Panc1 (cell line): ENCODE data around the gene KRT27. TPM values are rescaled to one million over a fixed set of nuclear protein-coding genes. Genes with fewer than 3 reads are reported as not detected.

Experiments
- ATAC-seq: fragments of 200-7000 bp; cut with Tn5 transposase; 2 replicates; pipeline ENCODE4 v1.9.1; 2020; ENCODE audit warnings: mild to moderate bottlenecking, moderate library complexity
- BruUV-seq: library from RNA; stranded (reverse); fragments of 400-500 nt; replicated peaks from 2 replicates; lab custom pipeline; 2021; lab: Mats Ljungman, UMichigan
- CTCF ChIA-PET: fragments of 300-600 bp; sonication (Branson Sonifier 250); formaldehyde crosslinking; loops from one replicate; lab custom pipeline; 2022; ENCODE audit warnings: antibody characterized with exemption; lab: Charles Lee
- POLR2A ChIA-PET: fragments of 300-600 bp; sonication (Branson Sonifier 250); formaldehyde crosslinking; loops from one replicate; lab custom pipeline; 2022; ENCODE audit warnings: antibody characterized with exemption; lab: Charles Lee
- DNase-seq: peaks from one replicate; pipeline ENCODE4 v3.0.0-alpha.2; 2010; ENCODE audit warnings: low read depth, low spot score
- H3K27ac ChIP-seq: 2 replicates; pipeline ENCODE4 v1.5.1; 2011; ENCODE audit warnings: mild to moderate bottlenecking, low read length, inconsistent platforms
- H3K27me3 ChIP-seq: fragments of 200-500 bp; sonication (Bioruptor generic); 2 replicates; pipeline ENCODE4 v1.6.0; 2014; ENCODE audit warnings: low read length, inconsistent platforms; ENCODE audit not compliant: control insufficient read depth, insufficient read depth
- H3K36me3 ChIP-seq: fragments of 200-500 bp; sonication (Bioruptor generic); 2 replicates; pipeline ENCODE4 v1.5.1; 2014; ENCODE audit warnings: inconsistent platforms, mild to moderate bottlenecking, low read length, moderate library complexity; ENCODE audit not compliant: control insufficient read depth, insufficient read depth
- H3K4me1 ChIP-seq: 2 replicates; pipeline ENCODE4 v1.5.1; 2011; ENCODE audit warnings: inconsistent platforms, mild to moderate bottlenecking, low read length, moderate library complexity; ENCODE audit not compliant: control insufficient read depth, insufficient read depth
- H3K4me3 ChIP-seq, 2 experiments: 2 replicates each; pipeline ENCODE4 v1.5.1; 2011 to 2012; ENCODE audit warnings: low read depth in 2 of 2, low read length in 2 of 2, mild to moderate bottlenecking in 2 of 2, inconsistent platforms in 1 of 2, moderate library complexity in 1 of 2
- H3K9me3 ChIP-seq: fragments of 200-500 bp; sonication (Bioruptor generic); 2 replicates; pipeline ENCODE4 v1.5.1; 2014; ENCODE audit warnings: low read depth, mild to moderate bottlenecking, inconsistent platforms, low read length, moderate library complexity; ENCODE audit not compliant: control insufficient read depth, insufficient read depth
- CTCF ChIP-seq: fragments of 450-650 bp; IDR thresholded peaks from 2 replicates; pipeline ENCODE4 v1.5.1; 2017; ENCODE audit warnings: mild to moderate bottlenecking
- POLR2AphosphoS5 ChIP-seq: IDR thresholded peaks from 2 replicates; pipeline ENCODE4 v1.6.1; 2012; ENCODE audit warnings: mild to moderate bottlenecking, low read depth, low read length, moderate library complexity
- REST ChIP-seq, 2 experiments: IDR thresholded peaks; 2 replicates each; pipeline ENCODE4 v1.6.1; 2011 to 2012; ENCODE audit warnings: low read depth in 2 of 2, control low read depth in 1 of 2, low read length in 1 of 2, mild to moderate bottlenecking in 1 of 2, moderate library complexity in 1 of 2; ENCODE audit not compliant: insufficient read depth in 1 of 2
- SIN3A ChIP-seq: IDR thresholded peaks from 2 replicates; pipeline ENCODE4 v1.6.1; 2012; ENCODE audit warnings: low read depth, mild to moderate bottlenecking, low read length, moderate library complexity, borderline replicate concordance; ENCODE audit not compliant: insufficient read depth
- TCF7L2 ChIP-seq: IDR thresholded peaks from 2 replicates; pipeline ENCODE4 v1.6.1; 2011; ENCODE audit warnings: mild to moderate bottlenecking, low read depth, low read length, inconsistent platforms
- in situ Hi-C: cut with HindIII; loops from 2 replicates; pipeline ENCODE4 v1.10.0; 2016; ENCODE audit warnings: low sequenced_read_pairs, low pct_unique_long_range_greater_than_20kb
- intact Hi-C: fragments of 100-400 bp; cut with micrococcal nuclease; formaldehyde crosslinking; loops from one replicate; pipeline ENCODE4 v1.10.0; 2022; ENCODE audit not compliant: unreplicated experiment
- total RNA-seq: library from RNA; stranded (reverse); gene quantifications from one replicate; pipeline ENCODE4 v1.2.1, GENCODE V29; 2021; ENCODE audit not compliant: unreplicated experiment

Gene KRT27
- total RNA-seq, 1 experiment from 2014 or later = not detected

GRCh38 chr17:40803617-40804082 lies 21.3 kb upstream of the KRT27 start:
- no peak overlapping the region for H3K27ac ChIP-seq
- no peak for DNase-seq
- no peak for TF ChIP-seq POLR2AphosphoS5
- peak; percentile 92 for TF ChIP-seq CTCF
- no peak overlapping the region for H3K4me3 ChIP-seq
- H3K36me3 ChIP-seq = no peaks in the 10 kb centered on the region
- no peaks in the 10 kb centered on the region for H3K9me3 ChIP-seq
- H3K4me1 ChIP-seq = peaks cover 5% of the 10 kb centered on the region
- in situ Hi-C loops (no loop called here), intact Hi-C loops (loop anchor here (2.0 to 5.0 kb wide), 2 partner anchors 49 to 863 kb away; no protein-coding TSS in a partner anchor)
- ChIA-PET CTCF (no interaction called here), POLR2A (no interaction called here)
- ATAC-seq = peak; percentile 100
- peaks cover 27% of the 10 kb centered on the region for H3K27me3 ChIP-seq
- BruUV-seq = no TSS peak

GRCh38 chr17:40801157-40801556 lies 18.8 kb upstream of the KRT27 start:
- ChIA-PET POLR2A (no interaction called here), CTCF (interaction anchor here (0.7 kb wide), 1 partner anchor 720 kb away, joined by 4 read pairs; no protein-coding TSS in a partner anchor)
- DNase-seq (no peak), ATAC-seq (no peak)
- H3K4me1 ChIP-seq = peaks cover 5% of the 10 kb centered on the region
- no peaks in the 10 kb centered on the region for H3K9me3 ChIP-seq
- H3K36me3 ChIP-seq = no peaks in the 10 kb centered on the region
- BruUV-seq = no TSS peak
- no peak overlapping the region for H3K27ac ChIP-seq
- intact Hi-C loops (loop anchor here (5.0 kb wide), 1 partner anchor 51 kb away; no protein-coding TSS in a partner anchor), in situ Hi-C loops (no loop called here)
- no peak overlapping the region for H3K4me3 ChIP-seq
- TF ChIP-seq CTCF (no peak), TCF7L2 (no peak), SIN3A (no peak), REST (IDR thresholded peaks at IDR 0.05; ENCODE audit: insufficient read depth in 1 of 2, low read depth in 2 of 2, low read length in 1 of 2) (no peak), POLR2AphosphoS5 (no peak)
- peaks cover 30% of the 10 kb centered on the region for H3K27me3 ChIP-seq
